ENCODE results near the gene PLA2G15.

GRCh38 chr16:68228652-68229051, 16.5 kb upstream of the PLA2G15 start:
- TF ChIP-seq CTCF (IDR thresholded peaks at IDR 0.05; ENCODE audit: poor library complexity) (no peak), EZH2phosphoT487 (IDR thresholded peaks at IDR 0.05; ENCODE audit: low read depth, severe bottlenecking, unreplicated experiment) (no peak), EZH2 (IDR thresholded peaks at IDR 0.05; ENCODE audit: borderline replicate concordance) (no peak)

All from hepatocyte (in vitro differentiated cells).